Neutrophil (primary cell): Measurements from ENCODE around the gene GPC6.

Experiments
- H3K27ac ChIP-seq: fragments of 200-600 bp; sonication (generic); 2 replicates; pipeline ENCODE4 v1.5.1; 2016; ENCODE audit warnings: mild to moderate bottlenecking, moderate library complexity
- H3K27me3 ChIP-seq: fragments of 200-600 bp; sonication (generic); 2 replicates; pipeline ENCODE4 v1.6.0; 2016; ENCODE audit warnings: mild to moderate bottlenecking
- H3K36me3 ChIP-seq: fragments of 200-600 bp; sonication (generic); 2 replicates; pipeline ENCODE4 v1.5.1; 2017
- H3K4me1 ChIP-seq, 2 experiments: fragments of 200-600 bp in 1 of 2; sonication (generic) in 1 of 2; 1 replicate in 1 of 2; 2 replicates in 1 of 2; pipeline versions ENCODE4 v1.5.1 to v1.6.1; 2013 to 2016; ENCODE audit warnings: low read depth in 1 of 2, low read length in 1 of 2, mild to moderate bottlenecking in 1 of 2, moderate library complexity in 1 of 2; ENCODE audit not compliant: control insufficient read depth in 1 of 2, insufficient read depth in 1 of 2
- H3K4me3 ChIP-seq, 2 experiments: fragments of 200-600 bp in 1 of 2; sonication (generic) in 1 of 2; 1 replicate in 1 of 2; 2 replicates in 1 of 2; pipeline ENCODE4 v1.5.1; 2013 to 2016; ENCODE audit warnings: low read depth in 1 of 2, low read length in 1 of 2, mild to moderate bottlenecking in 1 of 2, moderate library complexity in 1 of 2
- H3K9me3 ChIP-seq: fragments of 200-600 bp; sonication (generic); 2 replicates; pipeline ENCODE4 v1.5.1; 2016
- TF ChIP-seq, protein P1 (sequence below): fragments of 200-600 bp; sonication (generic); IDR thresholded peaks from 2 replicates; pipeline ENCODE4 v1.5.1; 2016; ENCODE audit warnings: antibody characterized with exemption

Gene GPC6

DNA sequence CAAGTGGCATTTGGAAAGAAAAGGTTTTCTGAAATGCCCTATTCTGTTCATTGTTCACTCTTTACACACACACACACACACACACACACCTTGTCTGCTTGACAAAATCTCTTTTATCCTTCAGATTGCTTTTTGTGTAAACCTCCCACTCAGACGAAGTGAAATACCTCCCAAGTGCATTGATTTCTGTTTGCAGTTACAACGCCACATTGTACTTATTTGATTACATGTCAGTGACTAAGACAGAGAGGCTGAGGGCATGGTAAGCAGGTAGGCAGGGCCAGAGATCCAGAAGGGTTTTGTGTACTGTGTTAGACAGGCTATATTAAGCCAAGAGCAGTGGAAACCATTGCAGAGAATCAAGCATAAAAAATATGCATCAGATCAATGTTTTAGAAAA, 561.8 kb downstream of the GPC6 start:
- TF ChIP-seq, protein P1, sequence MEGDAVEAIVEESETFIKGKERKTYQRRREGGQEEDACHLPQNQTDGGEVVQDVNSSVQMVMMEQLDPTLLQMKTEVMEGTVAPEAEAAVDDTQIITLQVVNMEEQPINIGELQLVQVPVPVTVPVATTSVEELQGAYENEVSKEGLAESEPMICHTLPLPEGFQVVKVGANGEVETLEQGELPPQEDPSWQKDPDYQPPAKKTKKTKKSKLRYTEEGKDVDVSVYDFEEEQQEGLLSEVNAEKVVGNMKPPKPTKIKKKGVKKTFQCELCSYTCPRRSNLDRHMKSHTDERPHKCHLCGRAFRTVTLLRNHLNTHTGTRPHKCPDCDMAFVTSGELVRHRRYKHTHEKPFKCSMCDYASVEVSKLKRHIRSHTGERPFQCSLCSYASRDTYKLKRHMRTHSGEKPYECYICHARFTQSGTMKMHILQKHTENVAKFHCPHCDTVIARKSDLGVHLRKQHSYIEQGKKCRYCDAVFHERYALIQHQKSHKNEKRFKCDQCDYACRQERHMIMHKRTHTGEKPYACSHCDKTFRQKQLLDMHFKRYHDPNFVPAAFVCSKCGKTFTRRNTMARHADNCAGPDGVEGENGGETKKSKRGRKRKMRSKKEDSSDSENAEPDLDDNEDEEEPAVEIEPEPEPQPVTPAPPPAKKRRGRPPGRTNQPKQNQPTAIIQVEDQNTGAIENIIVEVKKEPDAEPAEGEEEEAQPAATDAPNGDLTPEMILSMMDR = no peak
- no peaks in the 10 kb centered on the region for H3K27me3 ChIP-seq
- H3K4me3 ChIP-seq = no peak overlapping the region
- H3K9me3 ChIP-seq = no peaks in the 10 kb centered on the region
- H3K27ac ChIP-seq = no peak overlapping the region
- H3K4me1 ChIP-seq = no peaks in the 10 kb centered on the region
- no peaks in the 10 kb centered on the region for H3K36me3 ChIP-seq

DNA sequence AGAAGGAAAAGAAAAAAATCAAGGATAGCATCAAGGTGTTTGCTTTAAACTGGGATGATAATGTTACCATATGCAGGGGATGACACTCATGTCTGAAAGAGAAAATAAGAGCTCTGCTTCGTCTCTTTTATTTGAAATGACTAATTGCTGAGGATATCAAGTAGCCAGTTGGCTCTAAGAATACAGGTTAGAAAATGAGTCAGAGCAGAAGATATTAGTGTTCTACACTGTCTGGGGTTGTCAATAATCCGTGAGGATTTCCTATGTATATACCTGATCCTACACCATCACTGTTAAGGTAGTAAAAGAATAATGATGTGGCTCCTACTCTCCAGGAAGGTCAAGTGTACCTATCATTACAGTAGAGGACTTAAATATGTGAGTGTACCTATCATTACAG, 562.5 kb downstream of the GPC6 start:
- Histone ChIP-seq H3K36me3 (no peaks in the 10 kb centered on the region), H3K27me3 (no peaks in the 10 kb centered on the region), H3K27ac (no peak overlapping the region), H3K9me3 (no peaks in the 10 kb centered on the region), H3K4me3 (no peak overlapping the region), H3K4me1 (no peaks in the 10 kb centered on the region)
- TF ChIP-seq, protein P1 = no peak

DNA sequence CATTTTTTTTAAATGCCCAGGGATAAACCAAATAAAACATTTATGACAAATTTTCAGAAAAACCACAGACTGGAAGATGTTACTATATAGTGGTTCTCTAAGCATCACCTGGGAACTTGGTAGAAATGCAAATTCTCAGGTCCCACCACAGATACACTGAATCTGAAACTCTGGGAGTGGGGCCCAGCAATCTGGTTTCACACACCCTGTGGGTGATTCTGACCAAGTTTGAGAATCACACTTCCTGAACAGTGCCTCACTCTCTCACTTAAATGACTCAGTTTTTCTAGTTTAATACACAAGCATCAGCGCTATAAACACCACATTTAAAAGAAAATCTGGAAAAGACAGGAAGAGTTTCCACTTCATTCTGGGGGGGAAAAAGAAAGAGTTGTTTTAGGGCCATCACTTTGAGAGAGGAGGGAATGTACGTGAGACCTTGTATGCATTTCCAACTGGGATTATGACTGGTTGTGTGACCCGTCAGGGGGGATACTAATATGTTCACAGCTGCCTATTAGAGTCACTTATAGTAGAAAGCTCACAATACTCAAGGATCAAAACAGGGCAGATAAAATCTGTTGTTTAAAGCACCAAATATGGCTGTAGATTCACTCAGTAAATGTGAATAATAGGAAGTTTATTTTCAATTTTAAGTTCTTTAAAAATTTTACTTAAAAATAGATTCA, 567.7 kb downstream of the GPC6 start:
- TF ChIP-seq, protein P1 = no peak
- no peaks in the 10 kb centered on the region for H3K27me3 ChIP-seq
- no peak overlapping the region for H3K27ac ChIP-seq
- no peaks in the 10 kb centered on the region for H3K9me3 ChIP-seq
- no peak overlapping the region for H3K4me3 ChIP-seq
- no peaks in the 10 kb centered on the region for H3K36me3 ChIP-seq
- no peaks in the 10 kb centered on the region for H3K4me1 ChIP-seq

DNA sequence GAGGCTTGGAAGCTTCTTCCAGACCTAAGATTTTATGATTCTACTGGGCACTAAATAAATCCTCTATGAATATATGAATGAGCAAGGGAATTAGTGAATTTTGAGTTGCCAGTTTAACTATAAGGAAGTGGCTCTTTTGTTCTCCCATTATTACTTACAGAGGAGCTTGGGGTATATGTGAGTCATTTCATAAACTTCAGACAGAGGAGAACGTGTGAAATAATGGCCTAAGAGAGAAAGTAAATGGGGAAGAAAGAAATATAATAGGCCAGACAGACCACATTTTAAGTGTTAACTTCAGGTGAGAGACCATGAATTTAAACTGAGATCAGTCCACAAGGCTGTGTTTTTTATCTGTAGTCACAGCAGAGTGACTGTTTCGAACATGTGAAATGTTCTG, 570.9 kb downstream of the GPC6 start:
- Histone ChIP-seq H3K9me3 (no peaks in the 10 kb centered on the region), H3K27ac (no peak overlapping the region), H3K4me3 (no peak overlapping the region), H3K4me1 (no peaks in the 10 kb centered on the region), H3K27me3 (no peaks in the 10 kb centered on the region), H3K36me3 (no peaks in the 10 kb centered on the region)
- TF ChIP-seq, protein P1 = no peak

DNA sequence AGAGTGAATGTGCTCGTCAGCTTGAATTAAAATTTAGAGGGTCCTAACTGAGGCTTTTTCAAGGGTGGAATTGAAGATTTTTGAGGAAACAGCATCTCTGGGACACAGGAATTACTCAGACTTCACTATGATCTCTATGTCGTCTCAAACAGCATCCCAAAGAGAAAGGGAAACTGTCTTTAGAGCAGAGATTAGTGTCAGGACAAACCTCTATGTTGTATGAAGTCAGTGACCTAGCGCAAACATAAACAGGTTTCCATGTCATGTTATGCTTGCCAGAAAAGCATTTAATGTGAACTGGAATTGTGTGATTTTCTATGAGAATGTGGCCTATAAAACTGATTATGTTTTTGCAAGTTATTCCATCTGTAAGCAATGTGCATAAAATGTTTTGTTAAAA, 573.7 kb downstream of the GPC6 start:
- H3K4me1 ChIP-seq = no peaks in the 10 kb centered on the region
- H3K27me3 ChIP-seq = no peaks in the 10 kb centered on the region
- H3K36me3 ChIP-seq = no peaks in the 10 kb centered on the region
- TF ChIP-seq, protein P1 = no peak
- H3K9me3 ChIP-seq = no peaks in the 10 kb centered on the region
- no peak overlapping the region for H3K4me3 ChIP-seq
- H3K27ac ChIP-seq = no peak overlapping the region

DNA sequence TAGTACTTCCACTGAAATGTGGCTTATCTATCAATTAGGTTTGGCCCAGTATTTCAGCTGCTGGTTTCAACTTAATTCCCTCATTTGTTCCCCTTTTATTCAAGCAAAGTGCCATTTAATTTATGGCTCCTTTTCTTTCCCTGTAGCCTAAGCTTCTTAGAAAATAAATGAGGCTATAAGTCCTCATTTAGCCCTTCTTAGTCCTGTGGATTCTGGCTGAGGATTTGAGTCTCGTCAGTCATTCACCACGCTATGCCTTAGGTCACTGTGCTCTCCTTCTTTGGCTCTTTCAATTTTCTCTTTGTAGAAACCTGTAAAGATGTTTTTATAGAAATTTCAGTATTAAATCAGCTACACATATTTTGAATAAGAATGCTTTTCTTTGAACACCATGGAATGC, 579.1 kb downstream of the GPC6 start:
- no peaks in the 10 kb centered on the region for H3K36me3 ChIP-seq
- no peaks in the 10 kb centered on the region for H3K27me3 ChIP-seq
- H3K4me3 ChIP-seq = no peak overlapping the region
- TF ChIP-seq, protein P1 = no peak
- H3K4me1 ChIP-seq = no peaks in the 10 kb centered on the region
- no peaks in the 10 kb centered on the region for H3K9me3 ChIP-seq
- no peak overlapping the region for H3K27ac ChIP-seq
